ENCODE measurements around the gene PDLIM1. TPM values are rescaled to one million over a fixed set of nuclear protein-coding genes. Genes with fewer than 3 reads are reported as not detected.
"Not testable (repeated sequence)": the region's sequence is repeated elsewhere in the genome, so short reads cannot be mapped to it uniquely, and the experiment has no call there.

Gene PDLIM1
- total and polyA plus RNA-seq, 2 of the 13 experiments (the other 11 are each of a cell fraction or from before 2014, with no cell fraction given) = 119 to 123 TPM

DNA sequence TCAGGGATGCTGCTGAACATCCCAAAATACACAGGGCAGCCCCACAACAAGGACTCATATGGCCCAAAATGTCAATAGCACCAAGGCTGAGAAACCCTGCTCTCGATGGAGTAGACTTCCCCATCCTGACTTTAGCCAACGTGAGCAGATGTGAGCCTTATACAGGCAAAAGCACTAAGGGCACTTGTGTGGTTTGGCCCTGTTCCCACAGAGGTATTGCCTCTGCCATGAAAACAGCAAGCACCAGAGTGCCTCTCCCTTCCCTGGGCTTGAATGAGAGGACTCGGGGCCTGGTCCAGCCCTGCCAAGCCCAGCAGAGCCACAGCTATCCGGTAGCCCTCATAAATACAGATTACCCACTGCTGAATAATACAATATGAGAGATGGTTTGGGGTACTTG, 49.3 kb downstream of the PDLIM1 start (continued):
- TF ChIP-seq, protein P1, sequence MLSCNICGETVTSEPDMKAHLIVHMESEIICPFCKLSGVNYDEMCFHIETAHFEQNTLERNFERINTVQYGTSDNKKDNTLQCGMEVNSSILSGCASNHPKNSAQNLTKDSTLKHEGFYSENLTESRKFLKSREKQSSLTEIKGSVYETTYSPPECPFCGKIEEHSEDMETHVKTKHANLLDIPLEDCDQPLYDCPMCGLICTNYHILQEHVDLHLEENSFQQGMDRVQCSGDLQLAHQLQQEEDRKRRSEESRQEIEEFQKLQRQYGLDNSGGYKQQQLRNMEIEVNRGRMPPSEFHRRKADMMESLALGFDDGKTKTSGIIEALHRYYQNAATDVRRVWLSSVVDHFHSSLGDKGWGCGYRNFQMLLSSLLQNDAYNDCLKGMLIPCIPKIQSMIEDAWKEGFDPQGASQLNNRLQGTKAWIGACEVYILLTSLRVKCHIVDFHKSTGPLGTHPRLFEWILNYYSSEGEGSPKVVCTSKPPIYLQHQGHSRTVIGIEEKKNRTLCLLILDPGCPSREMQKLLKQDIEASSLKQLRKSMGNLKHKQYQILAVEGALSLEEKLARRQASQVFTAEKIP (CRISPR knock-in tag; IDR thresholded peaks at IDR 0.05; ENCODE audit: borderline replicate concordance) = no peak
- TF ChIP-seq KAT2B (IDR thresholded peaks at IDR 0.05; ENCODE audit: borderline replicate concordance, low read depth, low read length) = no peak
- TF ChIP-seq ISL2 (CRISPR knock-in tag; IDR thresholded peaks at IDR 0.05) = no peak
- no peak for TF ChIP-seq ZSCAN30 (CRISPR knock-in tag; IDR thresholded peaks at IDR 0.05)
- no peak for TF ChIP-seq ZNF451 (CRISPR knock-in tag; IDR thresholded peaks at IDR 0.05)
- TF ChIP-seq ZNF816 (CRISPR knock-in tag; IDR thresholded peaks at IDR 0.05; ENCODE audit: borderline replicate concordance) = no peak

DNA sequence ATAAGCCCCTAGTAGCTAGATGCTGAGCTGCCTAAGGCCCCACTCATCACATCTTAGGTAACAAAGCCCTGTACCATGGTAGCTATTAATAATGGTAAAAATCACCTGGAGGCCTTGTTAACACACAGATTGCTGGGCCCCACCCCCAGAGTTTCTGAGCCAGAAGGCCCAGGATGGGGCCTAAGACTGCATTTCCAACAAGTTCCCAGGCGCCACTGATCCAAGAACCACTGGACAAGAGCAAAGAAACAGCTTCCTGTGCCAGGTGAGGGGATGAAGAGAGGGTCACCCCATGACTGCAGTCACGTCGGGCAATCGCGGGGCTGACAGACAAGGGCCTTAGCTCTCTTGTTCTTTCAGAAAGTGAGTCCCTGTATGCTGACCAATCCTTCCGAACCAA, 50.0 kb downstream of the PDLIM1 start:
- H3K79me2 ChIP-seq (ENCODE audit: insufficient read depth, low read length) = no peaks in the 10 kb centered on the region

DNA sequence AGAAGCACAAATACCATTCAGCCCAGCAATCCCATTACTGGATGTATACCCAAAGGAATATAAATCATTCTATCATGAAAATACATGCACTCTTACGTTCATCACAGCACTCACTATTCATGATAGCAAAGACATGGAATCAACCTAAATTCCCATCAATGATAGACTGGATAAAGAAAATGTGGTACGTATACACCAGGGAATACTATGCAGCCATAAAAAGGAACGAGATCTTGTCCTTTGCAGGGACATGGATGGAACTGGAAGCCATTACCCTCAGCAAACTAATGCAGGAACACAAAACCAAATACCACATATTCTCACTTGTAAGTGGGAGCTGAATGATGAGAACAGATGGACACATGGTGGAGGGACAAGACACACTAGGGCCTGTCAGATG, 50.7 kb downstream of the PDLIM1 start:
- H3K9me3 ChIP-seq (ENCODE audit: low read length); FAIRE-seq; H3K4me2 ChIP-seq (ENCODE audit: low read depth, low read length); H2AFZ ChIP-seq (ENCODE audit: low read length); BruUV-seq (replicated peaks); intact Hi-C loops (cut with micrococcal nuclease; ENCODE audit: unreplicated experiment); H3K4me1 ChIP-seq (ENCODE audit: insufficient read depth, low read length); H3K27ac ChIP-seq (ENCODE audit: extremely low read length, insufficient read depth, low read length); H3K27me3 ChIP-seq (ENCODE audit: control insufficient read depth in 1 of 2, insufficient read depth in 2 of 2, low read length in 2 of 2); ATAC-seq; POLR2A ChIA-PET; H3K79me2 ChIP-seq (ENCODE audit: insufficient read depth, low read length); H3K4me3 ChIP-seq (replicated peaks in 1 of 3; ENCODE audit: insufficient read depth in 1 of 3, low read depth in 2 of 3, low read length in 3 of 3); H4K20me1 ChIP-seq (ENCODE audit: insufficient read depth, low read length); DNase-seq (ENCODE audit: low spot score); H3K9ac ChIP-seq (ENCODE audit: insufficient read depth, low read depth, low read length): not testable (repeated sequence)
- in situ Hi-C loops (cut with HindIII; ENCODE audit: extremely low pct_ligation_motif_present, low pct_unique_long_range_greater_than_20kb) = loop anchor here (5.0 to 25.0 kb wide), 2 partner anchors 108 to 603 kb away; no protein-coding TSS in a partner anchor
- H3K36me3 ChIP-seq (replicated peaks in 1 of 2; ENCODE audit: control insufficient read depth in 1 of 2, insufficient read depth in 2 of 2, low read length in 2 of 2) = peaks cover 40 to 76% of the 10 kb centered on the region in 2 experiments
- CTCF ChIA-PET (ENCODE audit: low intra/inter-chr PET ratio, low total read pairs) = interaction anchor here (1.0 kb wide), 1 partner anchor 107 kb away, joined by 3 read pairs; no protein-coding TSS in a partner anchor
- WGBS (ENCODE audit: low lambda C conversion rate) = 97% methylated on average over 3 of the region's 3 CpGs

More for the DNA sequence above, 50.0 kb downstream of the PDLIM1 start:
- 86% methylated on average over 6 of the region's 6 CpGs for WGBS (ENCODE audit: low lambda C conversion rate)
- Histone ChIP-seq H3K9ac (ENCODE audit: insufficient read depth, low read depth, low read length) (no peak overlapping the region), H3K9me3 (ENCODE audit: low read length) (no peaks in the 10 kb centered on the region), H2AFZ (ENCODE audit: low read length) (no peak overlapping the region), H3K36me3 (replicated peaks in 1 of 2; ENCODE audit: control insufficient read depth in 1 of 2, insufficient read depth in 2 of 2, low read length in 2 of 2) (peaks cover 43 to 81% of the 10 kb centered on the region in 2 experiments), H3K4me3 (replicated peaks in 1 of 3; ENCODE audit: insufficient read depth in 1 of 3, low read depth in 2 of 3, low read length in 3 of 3) (no peak overlapping the region), H3K27me3 (ENCODE audit: control insufficient read depth in 1 of 2, insufficient read depth in 2 of 2, low read length in 2 of 2) (no peaks in the 10 kb centered on the region), H3K27ac (ENCODE audit: extremely low read length, insufficient read depth, low read length) (no peak overlapping the region), H3K4me2 (ENCODE audit: low read depth, low read length) (no peak overlapping the region), H4K20me1 (ENCODE audit: insufficient read depth, low read length) (no peaks in the 10 kb centered on the region), H3K4me1 (ENCODE audit: insufficient read depth, low read length) (no peaks in the 10 kb centered on the region)
- ChIA-PET CTCF (ENCODE audit: low intra/inter-chr PET ratio, low total read pairs) (no interaction called here), POLR2A (no interaction called here)
- FAIRE-seq = no peak
- no peak for TF ChIP-seq CBFB (CRISPR knock-in tag; IDR thresholded peaks at IDR 0.05)
- TF ChIP-seq ELF1 (CRISPR knock-in tag; IDR thresholded peaks at IDR 0.05) = no peak
- TF ChIP-seq ZNF33A (CRISPR knock-in tag; IDR thresholded peaks at IDR 0.05; ENCODE audit: borderline replicate concordance) = no peak
- no peak for TF ChIP-seq ZNF546 (CRISPR knock-in tag; conservative IDR thresholded peaks at IDR 0.05)
- TF ChIP-seq ZBTB38 (CRISPR knock-in tag; IDR thresholded peaks at IDR 0.05) = no peak
- no peak for TF ChIP-seq YY1 (IDR thresholded peaks at IDR 0.05; ENCODE audit: insufficient read depth, insufficient replicate concordance, low read depth, low read length)
- TF ChIP-seq ZNF383 (CRISPR knock-in tag; IDR thresholded peaks at IDR 0.05; ENCODE audit: borderline replicate concordance) = no peak
- TF ChIP-seq KAT2B (IDR thresholded peaks at IDR 0.05; ENCODE audit: borderline replicate concordance, low read depth, low read length) = no peak
- no peak for TF ChIP-seq KDM6A (CRISPR knock-in tag; IDR thresholded peaks at IDR 0.05; ENCODE audit: low read depth)
- no peak for TF ChIP-seq POLR2A (IDR thresholded peaks at IDR 0.05; ENCODE audit: insufficient read depth in 1 of 2, low read depth in 2 of 2, low read length in 2 of 2)
- no peak for TF ChIP-seq ZNF781 (CRISPR knock-in tag; IDR thresholded peaks at IDR 0.05; ENCODE audit: borderline replicate concordance, not compliant biosample characterization)
- no peak for TF ChIP-seq ZNF432 (CRISPR knock-in tag; IDR thresholded peaks at IDR 0.05; ENCODE audit: borderline replicate concordance)
- no peak for TF ChIP-seq ZNF776 (CRISPR knock-in tag; IDR thresholded peaks at IDR 0.05)
- TF ChIP-seq ZKSCAN5 (CRISPR knock-in tag; IDR thresholded peaks at IDR 0.05) = no peak
- no peak for TF ChIP-seq FOXP1 (IDR thresholded peaks at IDR 0.05)
- no peak for TF ChIP-seq FOXP1 (CRISPR knock-in tag; IDR thresholded peaks at IDR 0.05)
- TF ChIP-seq ZNF572 (CRISPR knock-in tag; IDR thresholded peaks at IDR 0.05) = no peak
- no peak for TF ChIP-seq ZNF329 (CRISPR knock-in tag; IDR thresholded peaks at IDR 0.05; ENCODE audit: low read depth)
- no peak for DNase-seq (ENCODE audit: low spot score)
- intact Hi-C loops (cut with micrococcal nuclease; ENCODE audit: unreplicated experiment) = no loop called here
- ATAC-seq = no peak
- no TSS peak for BruUV-seq (replicated peaks)
- in situ Hi-C loops (cut with HindIII; ENCODE audit: extremely low pct_ligation_motif_present, low pct_unique_long_range_greater_than_20kb) = loop anchor here (5.0 to 25.0 kb wide), 2 partner anchors 109 to 604 kb away; no protein-coding TSS in a partner anchor
